Mucosa of stomach (tissue), 1 donor: ENCODE data around the gene FMN1.

Experiments used
- H3K27me3 ChIP-seq: one replicate; pipeline ENCODE4 v1.7.0; 2013; ENCODE audit warnings: mild to moderate bottlenecking, low read length; ENCODE audit not compliant: control insufficient read depth, insufficient read depth
- H3K36me3 ChIP-seq: one replicate; pipeline ENCODE4 v1.7.0; 2013; ENCODE audit warnings: low read length; ENCODE audit not compliant: control insufficient read depth, insufficient read depth
- H3K4me1 ChIP-seq: one replicate; pipeline ENCODE4 v1.7.0; 2013; ENCODE audit warnings: mild to moderate bottlenecking, low read length; ENCODE audit not compliant: control insufficient read depth, insufficient read depth
- H3K4me3 ChIP-seq: one replicate; pipeline ENCODE4 v1.7.0; 2013; ENCODE audit warnings: low read length
- H3K9ac ChIP-seq: one replicate; pipeline ENCODE4 v1.7.0; 2013; ENCODE audit warnings: mild to moderate bottlenecking, low read length, moderate library complexity
- H3K9me3 ChIP-seq: one replicate; pipeline ENCODE4 v1.7.0; 2013; ENCODE audit warnings: mild to moderate bottlenecking, low read length, moderate library complexity; ENCODE audit not compliant: control insufficient read depth
- donor health status: Pancreatic carcinoma.

Gene FMN1

GRCh38 chr15:32936283-32936918 lies 258.1 kb downstream of the FMN1 start:
- no peak overlapping the region for H3K4me3 ChIP-seq
- H3K36me3 ChIP-seq = no peaks in the 10 kb centered on the region
- H3K9ac ChIP-seq = no peak overlapping the region
- H3K9me3 ChIP-seq = no peaks in the 10 kb centered on the region
- no peaks in the 10 kb centered on the region for H3K27me3 ChIP-seq
- H3K4me1 ChIP-seq = no peaks in the 10 kb centered on the region

GRCh38 chr15:32935139-32935538 lies 259.4 kb downstream of the FMN1 start:
- no peaks in the 10 kb centered on the region for H3K9me3 ChIP-seq
- H3K4me1 ChIP-seq = no peaks in the 10 kb centered on the region
- H3K27me3 ChIP-seq = no peaks in the 10 kb centered on the region
- no peaks in the 10 kb centered on the region for H3K36me3 ChIP-seq
- H3K9ac ChIP-seq = no peak overlapping the region
- H3K4me3 ChIP-seq = no peak overlapping the region

GRCh38 chr15:32933236-32933635 lies 261.3 kb downstream of the FMN1 start:
- Histone ChIP-seq H3K36me3 (no peaks in the 10 kb centered on the region), H3K4me3 (no peak overlapping the region), H3K4me1 (no peaks in the 10 kb centered on the region), H3K27me3 (no peaks in the 10 kb centered on the region), H3K9me3 (no peaks in the 10 kb centered on the region), H3K9ac (no peak overlapping the region)

GRCh38 chr15:32928876-32929275 lies 265.6 kb downstream of the FMN1 start:
- Histone ChIP-seq H3K36me3 (no peaks in the 10 kb centered on the region), H3K9ac (no peak overlapping the region), H3K4me1 (no peaks in the 10 kb centered on the region), H3K4me3 (no peak overlapping the region), H3K9me3 (no peaks in the 10 kb centered on the region), H3K27me3 (no peaks in the 10 kb centered on the region)

- H3K9ac ChIP-seq = no peak overlapping the region
- no peaks in the 10 kb centered on the region for H3K9me3 ChIP-seq
- no peaks in the 10 kb centered on the region for H3K36me3 ChIP-seq
- H3K4me3 ChIP-seq = no peak overlapping the region
- H3K27me3 ChIP-seq = no peaks in the 10 kb centered on the region
- no peaks in the 10 kb centered on the region for H3K4me1 ChIP-seq
Measured at GRCh38 chr15:32927124-32927523, 267.4 kb downstream of the FMN1 start.

GRCh38 chr15:32923176-32923575 lies 271.3 kb downstream of the FMN1 start:
- Histone ChIP-seq H3K36me3 (no peaks in the 10 kb centered on the region), H3K9me3 (no peaks in the 10 kb centered on the region), H3K9ac (no peak overlapping the region)

GRCh38 chr15:32922541-32922940 lies 272.0 kb downstream of the FMN1 start:
- Histone ChIP-seq H3K4me3 (no peak overlapping the region), H3K27me3 (no peaks in the 10 kb centered on the region), H3K9ac (no peak overlapping the region), H3K9me3 (no peaks in the 10 kb centered on the region), H3K4me1 (no peaks in the 10 kb centered on the region), H3K36me3 (no peaks in the 10 kb centered on the region)

More at GRCh38 chr15:32923176-32923575, 271.3 kb downstream of the FMN1 start:
- Histone ChIP-seq H3K27me3 (no peaks in the 10 kb centered on the region), H3K4me3 (no peak overlapping the region), H3K4me1 (no peaks in the 10 kb centered on the region)

GRCh38 chr15:32919749-32920414 lies 274.6 kb downstream of the FMN1 start:
- Histone ChIP-seq H3K9ac (no peak overlapping the region), H3K9me3 (no peaks in the 10 kb centered on the region), H3K27me3 (no peaks in the 10 kb centered on the region), H3K4me1 (no peaks in the 10 kb centered on the region), H3K36me3 (no peaks in the 10 kb centered on the region), H3K4me3 (no peak overlapping the region)

- Histone ChIP-seq H3K4me3 (no peak overlapping the region), H3K36me3 (no peaks in the 10 kb centered on the region), H3K4me1 (no peaks in the 10 kb centered on the region), H3K27me3 (no peaks in the 10 kb centered on the region), H3K9me3 (no peaks in the 10 kb centered on the region), H3K9ac (no peak overlapping the region)
Measured at GRCh38 chr15:32918547-32918946, 276.0 kb downstream of the FMN1 start.

- Histone ChIP-seq H3K4me1 (no peaks in the 10 kb centered on the region), H3K27me3 (no peaks in the 10 kb centered on the region), H3K4me3 (no peak overlapping the region), H3K9ac (no peak overlapping the region), H3K36me3 (no peaks in the 10 kb centered on the region), H3K9me3 (no peaks in the 10 kb centered on the region)
Measured at GRCh38 chr15:32910839-32911238, 283.7 kb downstream of the FMN1 start.

- Histone ChIP-seq H3K36me3 (no peaks in the 10 kb centered on the region), H3K4me3 (no peak overlapping the region), H3K27me3 (no peaks in the 10 kb centered on the region), H3K4me1 (no peaks in the 10 kb centered on the region), H3K9ac (no peak overlapping the region), H3K9me3 (no peaks in the 10 kb centered on the region)
Measured at GRCh38 chr15:32909431-32909830, 285.1 kb downstream of the FMN1 start.

- Histone ChIP-seq H3K27me3 (no peaks in the 10 kb centered on the region), H3K9me3 (no peaks in the 10 kb centered on the region), H3K36me3 (no peaks in the 10 kb centered on the region), H3K4me3 (no peak overlapping the region), H3K4me1 (no peaks in the 10 kb centered on the region), H3K9ac (no peak overlapping the region)
Measured at GRCh38 chr15:32908872-32909271, 285.6 kb downstream of the FMN1 start.
